A549 treated with CORT108297 at 1 μM for 4 hours (cell line): ENCODE measurements around the gene GPR15. TPM values are rescaled to one million over a fixed set of nuclear protein-coding genes. Genes with fewer than 3 reads are reported as not detected.

ENCODE experiments used
- total RNA-seq: library from RNA; stranded (reverse); fragments of 200-300 nt; extraction: Qiagen RNA extraction; gene quantifications from 5 replicates; pipeline ENCODE4 v1.2.3, GENCODE V29; 2022

Gene GPR15
- not detected in 5 replicates for total RNA-seq

GRCh38 chr3:98531622-98532274 lies at the start of gene GPR15:
Gene GPR15 (plus strand): TSS chr3:98531978. CDS start chr3:98532034, 56 bp downstream.

DNA sequence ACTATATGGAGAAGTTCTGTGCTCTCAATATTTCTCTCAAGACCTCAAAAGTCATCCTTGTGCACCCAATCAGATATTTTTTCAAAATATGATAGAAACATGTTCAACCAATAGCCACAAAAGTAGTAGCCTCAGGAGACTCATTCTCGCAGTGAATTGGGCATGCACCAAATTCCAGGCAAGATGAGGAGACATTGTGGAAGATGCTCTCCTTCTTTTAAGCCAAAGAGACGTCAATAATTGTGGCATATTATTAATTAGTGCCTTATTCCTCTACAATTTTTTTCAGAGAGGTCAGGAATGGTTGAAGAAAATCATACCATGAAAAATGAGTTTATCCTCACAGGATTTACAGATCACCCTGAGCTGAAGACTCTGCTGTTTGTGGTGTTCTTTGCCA lies 34.4 kb upstream of the GPR15 start, which contains the start of gene OR5K2:
Gene OR5K2 (plus strand): TSS at position 301 of the 400 bp plus-strand sequence. CDS start 0 bp downstream, at position 301.

GRCh38 chr3:98522544-98523281 lies 9.1 kb upstream of the GPR15 start, which contains the start of gene CLDND1:
Gene CLDND1 (minus strand): TSS chr3:98522902. CDS start chr3:98521424, 1,478 bp downstream.

Other genes with a start within 250 kb of the GPR15 start
- gene OR5H2, start 249.5 kb upstream of the GPR15 start, total RNA-seq: not detected in 5 replicates
- not detected in 5 replicates for gene OR5K4, start 178.1 kb upstream of the GPR15 start, total RNA-seq
- gene OR5K3, start 141.3 kb upstream of the GPR15 start, total RNA-seq: not detected in 5 replicates
- gene OR5K1, start 68.8 kb upstream of the GPR15 start, total RNA-seq: not detected in 5 replicates
- not detected in 5 replicates for gene OR5K2, start 34.3 kb upstream of the GPR15 start, total RNA-seq
- 47.1 to 66.2 TPM (median 59.5 TPM) in 5 replicates for gene CLDND1, start 9.1 kb upstream of the GPR15 start, total RNA-seq
- 18.7 to 24.8 TPM (median 22.3 TPM) in 5 replicates for gene CPOX, start 61.6 kb downstream of the GPR15 start, total RNA-seq
- gene ST3GAL6, start 231.4 kb downstream of the GPR15 start, total RNA-seq: 0.64 to 1.4 TPM (median 0.87 TPM) in 5 replicates